Measurements from ENCODE around the gene DCAF7.

DNA sequence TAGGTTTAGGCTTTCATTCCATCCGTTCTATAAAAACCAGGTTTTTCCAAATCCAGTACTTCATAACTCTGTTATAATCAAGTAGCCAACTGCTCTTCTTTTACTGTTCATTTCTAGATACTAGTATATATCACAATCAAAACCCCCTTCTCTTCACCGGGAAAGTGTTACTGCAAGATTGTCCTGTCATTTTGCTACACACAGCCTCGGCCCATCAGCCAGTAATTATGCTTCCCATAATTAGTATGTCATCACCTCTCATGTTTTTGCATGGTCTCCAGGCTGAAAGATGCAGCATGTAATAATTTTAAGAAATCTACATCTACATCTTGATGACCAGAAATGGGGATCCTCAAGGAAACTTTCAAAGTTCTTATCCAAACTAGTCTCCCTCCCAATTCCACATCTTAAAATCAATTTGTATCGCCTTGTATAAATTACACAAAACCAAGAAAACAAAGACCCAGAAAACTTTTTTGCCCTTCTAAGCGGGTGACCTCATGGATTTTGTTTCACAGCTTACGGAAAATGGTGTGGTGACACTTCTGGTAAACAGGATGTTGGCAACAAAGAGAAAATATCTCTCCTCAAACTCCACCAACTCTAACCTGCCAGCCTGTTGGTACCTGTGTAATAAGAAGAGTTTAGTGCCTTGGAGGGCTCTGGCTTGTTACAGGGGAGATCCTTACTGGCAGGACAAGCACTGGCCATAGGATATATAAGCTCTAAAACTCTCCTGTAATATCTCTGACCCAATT, 59.7 kb downstream of the DCAF7 start:
- no peak for TF ChIP-seq YY1 (IDR thresholded peaks at IDR 0.05; ENCODE audit: insufficient read depth, insufficient read length)
- TF ChIP-seq SUZ12 (IDR thresholded peaks at IDR 0.05; ENCODE audit: extremely low read depth, insufficient read depth, insufficient read length) = no peak

All from NT2/D1 (cell line).